ENCODE measurements around the gene C1orf94. TPM values are rescaled to one million over a fixed set of nuclear protein-coding genes. Genes with fewer than 3 reads are reported as not detected.

C1orf94 gene
- total and polyA plus RNA-seq, 2 donors (not counting 1 experiment from before 2014, with no cell fraction given), result not detected

- H2AFZ ChIP-seq (ENCODE audit: insufficient read depth, low read depth, low read length, poor library complexity, severe bottlenecking), result no peak overlapping the region
- H3K36me3 ChIP-seq (replicated peaks in 1 of 2; ENCODE audit: control extremely low read depth in 1 of 2, control insufficient read depth in 1 of 2, extremely low read depth in 1 of 2, insufficient read depth in 2 of 2, low read length in 1 of 2), result no peaks in the 10 kb centered on the region
- H3K9me3 ChIP-seq (ENCODE audit: control extremely low read depth in 1 of 3, control insufficient read depth in 2 of 3, insufficient read depth in 1 of 3, low read length in 2 of 3), result no peaks in the 10 kb centered on the region
- H3K4me3 ChIP-seq (ENCODE audit: control extremely low read depth in 1 of 5, extremely low read depth in 1 of 5, insufficient read depth in 1 of 5, low read depth in 2 of 5, low read length in 4 of 5), result no peak overlapping the region
- H3K27me3 ChIP-seq (replicated peaks in 1 of 4; ENCODE audit: control extremely low read depth in 1 of 4, control insufficient read depth in 3 of 4, insufficient read depth in 4 of 4, low read length in 3 of 4), result no peaks in the 10 kb centered on the region
- ChIA-PET POLR2A (no interaction called here), CTCF (no interaction called here)
- no peaks in the 10 kb centered on the region for H4K20me1 ChIP-seq (ENCODE audit: control insufficient read depth, insufficient read depth, low read length, poor library complexity, severe bottlenecking)
- intact Hi-C loops (cut with micrococcal nuclease), result no loop called here
- no peak overlapping the region for H3K4me2 ChIP-seq (replicated peaks; ENCODE audit: low read depth, low read length, poor library complexity, severe bottlenecking)
- Mint-ChIP-seq H3K27me3 (peaks cover 18% of the 10 kb centered on the region), H3K9me3 (ENCODE audit: insufficient read depth) (no peaks in the 10 kb centered on the region), H3K27ac (no peak overlapping the region), H3K4me1 (peaks cover 8% of the 10 kb centered on the region), H3K4me3 (no peak overlapping the region)
- 92% methylated on average over 5 of the region's 6 CpGs for WGBS (ENCODE audit: insufficient coverage)
- no peak overlapping the region for H3K27ac ChIP-seq (ENCODE audit: low read length in 2 of 2)
- no peak for ATAC-seq (ENCODE audit: low read depth)
- H3K4me1 ChIP-seq (ENCODE audit: control insufficient read depth in 2 of 2, insufficient read depth in 2 of 2, low read length in 2 of 2), result no peaks in the 10 kb centered on the region
- TF ChIP-seq EZH2 (IDR thresholded peaks at IDR 0.05; ENCODE audit: borderline replicate concordance, insufficient read depth, low read depth, low read length, poor library complexity, severe bottlenecking), result no peak
- no peak for DNase-seq
- no peaks in the 10 kb centered on the region for H3K79me2 ChIP-seq (ENCODE audit: control insufficient read depth, insufficient read depth, low read length)
- H3K9ac ChIP-seq (ENCODE audit: low read length), result no peak overlapping the region
Measured at GRCh38 chr1:34144766-34145165, 31.9 kb upstream of the C1orf94 start.

GRCh38 chr1:34147301-34147700 is 29.4 kb upstream of the C1orf94 start:
- H3K4me1 Mint-ChIP-seq, result no peaks in the 10 kb centered on the region

More at GRCh38 chr1:34147301-34147700, 29.4 kb upstream of the C1orf94 start:
- no peak overlapping the region for H3K4me3 ChIP-seq (ENCODE audit: control extremely low read depth in 1 of 5, extremely low read depth in 1 of 5, insufficient read depth in 1 of 5, low read depth in 2 of 5, low read length in 4 of 5)
- H3K9me3 ChIP-seq (ENCODE audit: control extremely low read depth in 1 of 3, control insufficient read depth in 2 of 3, insufficient read depth in 1 of 3, low read length in 2 of 3), result peaks cover 0 to 2% (median 0%) of the 10 kb centered on the region in 3 donors
- H3K27ac ChIP-seq (ENCODE audit: low read length in 2 of 2), result no peak overlapping the region
- H3K79me2 ChIP-seq (ENCODE audit: control insufficient read depth, insufficient read depth, low read length), result no peaks in the 10 kb centered on the region
- H3K27me3 ChIP-seq (replicated peaks in 1 of 4; ENCODE audit: control extremely low read depth in 1 of 4, control insufficient read depth in 3 of 4, insufficient read depth in 4 of 4, low read length in 3 of 4), result no peaks in the 10 kb centered on the region
- POLR2A ChIA-PET, result no interaction called here
- intact Hi-C loops (cut with micrococcal nuclease), result no loop called here
- H3K9ac ChIP-seq (ENCODE audit: low read length), result no peak overlapping the region
- TF ChIP-seq, protein P1, sequence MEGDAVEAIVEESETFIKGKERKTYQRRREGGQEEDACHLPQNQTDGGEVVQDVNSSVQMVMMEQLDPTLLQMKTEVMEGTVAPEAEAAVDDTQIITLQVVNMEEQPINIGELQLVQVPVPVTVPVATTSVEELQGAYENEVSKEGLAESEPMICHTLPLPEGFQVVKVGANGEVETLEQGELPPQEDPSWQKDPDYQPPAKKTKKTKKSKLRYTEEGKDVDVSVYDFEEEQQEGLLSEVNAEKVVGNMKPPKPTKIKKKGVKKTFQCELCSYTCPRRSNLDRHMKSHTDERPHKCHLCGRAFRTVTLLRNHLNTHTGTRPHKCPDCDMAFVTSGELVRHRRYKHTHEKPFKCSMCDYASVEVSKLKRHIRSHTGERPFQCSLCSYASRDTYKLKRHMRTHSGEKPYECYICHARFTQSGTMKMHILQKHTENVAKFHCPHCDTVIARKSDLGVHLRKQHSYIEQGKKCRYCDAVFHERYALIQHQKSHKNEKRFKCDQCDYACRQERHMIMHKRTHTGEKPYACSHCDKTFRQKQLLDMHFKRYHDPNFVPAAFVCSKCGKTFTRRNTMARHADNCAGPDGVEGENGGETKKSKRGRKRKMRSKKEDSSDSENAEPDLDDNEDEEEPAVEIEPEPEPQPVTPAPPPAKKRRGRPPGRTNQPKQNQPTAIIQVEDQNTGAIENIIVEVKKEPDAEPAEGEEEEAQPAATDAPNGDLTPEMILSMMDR (IDR thresholded peaks at IDR 0.05), result no peak
- TF ChIP-seq EZH2 (IDR thresholded peaks at IDR 0.05; ENCODE audit: borderline replicate concordance, insufficient read depth, low read depth, low read length, poor library complexity, severe bottlenecking), result no peak
- Mint-ChIP-seq H3K9me3 (ENCODE audit: insufficient read depth) (no peaks in the 10 kb centered on the region), H3K4me3 (no peak overlapping the region), H3K27me3 (peaks cover 21% of the 10 kb centered on the region), H3K27ac (no peak overlapping the region)
- H3K4me1 ChIP-seq (ENCODE audit: control insufficient read depth in 2 of 2, insufficient read depth in 2 of 2, low read length in 2 of 2), result no peaks in the 10 kb centered on the region
- 6% methylated on average over 4 of the region's 4 CpGs for WGBS (ENCODE audit: insufficient coverage)
- no peaks in the 10 kb centered on the region for H4K20me1 ChIP-seq (ENCODE audit: control insufficient read depth, insufficient read depth, low read length, poor library complexity, severe bottlenecking)
- no peak overlapping the region for H3K4me2 ChIP-seq (replicated peaks; ENCODE audit: low read depth, low read length, poor library complexity, severe bottlenecking)
- no peaks in the 10 kb centered on the region for H3K36me3 ChIP-seq (replicated peaks in 1 of 2; ENCODE audit: control extremely low read depth in 1 of 2, control insufficient read depth in 1 of 2, extremely low read depth in 1 of 2, insufficient read depth in 2 of 2, low read length in 1 of 2)
- ATAC-seq (ENCODE audit: low read depth) (no peak), DNase-seq (no peak)
- CTCF ChIA-PET, result no interaction called here
- H2AFZ ChIP-seq (ENCODE audit: insufficient read depth, low read depth, low read length, poor library complexity, severe bottlenecking), result no peak overlapping the region
